H1 (cell line): ENCODE measurements around the gene OMP. TPM values are rescaled to one million over a fixed set of nuclear protein-coding genes. Genes with fewer than 3 reads are reported as not detected.

Experiments
- CHD2 ChIP-seq: IDR thresholded peaks from 2 replicates; pipeline ENCODE4 v1.6.1; 2012; ENCODE audit warnings: low read length, improper control_type of control experiment
- CHD7 ChIP-seq: fragments of 300-600 bp; sonication (generic); IDR thresholded peaks from 2 replicates; pipeline ENCODE4 v1.7.1; 2012; ENCODE audit warnings: low read length, moderate library complexity, mild to moderate bottlenecking, inconsistent platforms; ENCODE audit not compliant: insufficient replicate concordance
- E2F6 ChIP-seq: IDR thresholded peaks from 2 replicates; pipeline ENCODE4 v1.6.1; 2012; ENCODE audit warnings: inconsistent platforms
- HDAC2 ChIP-seq, 2 experiments: fragments of 300-600 bp in 1 of 2; sonication (generic) in 1 of 2; IDR thresholded peaks; 2 replicates each; pipeline ENCODE4 v1.6.1; 2011 to 2012; ENCODE audit warnings: low read depth in 2 of 2, low read length in 2 of 2, mild to moderate bottlenecking in 2 of 2, moderate library complexity in 2 of 2, borderline replicate concordance in 1 of 2, inconsistent platforms in 1 of 2
- RAD21 ChIP-seq, 2 experiments: IDR thresholded peaks in 1 of 2; conservative IDR thresholded peaks in 1 of 2; 2 replicates each; pipeline ENCODE4 v1.6.1; 2011; ENCODE audit warnings: low read depth in 2 of 2, low read length in 2 of 2, improper control_type of control experiment in 1 of 2, inconsistent platforms in 1 of 2, mild to moderate bottlenecking in 1 of 2, moderate library complexity in 1 of 2
- TCF12 ChIP-seq: IDR thresholded peaks from 2 replicates; pipeline ENCODE4 v1.6.1; 2011; ENCODE audit warnings: low read depth, mild to moderate bottlenecking, low read length
- polyA plus RNA-seq, 7 experiments: library from polyadenylated mRNA; depleted of rRNA in 3 of 7; stranded (reverse) in 5 of 7; unstranded in 2 of 7; fragments of >200 nt in 5 of 7; fragments of 200-250 nt in 2 of 7; gene quantifications; 1 replicate in 5 of 7; 2 replicates in 1 of 7; 4 replicates in 1 of 7; pipeline versions ENCODE4 v1.2.1 to v1.2.3, GENCODE V29; 2011 to 2013; ENCODE audit warnings: missing spikeins in 2 of 7, mixed read lengths in 2 of 7
- total RNA-seq: library from RNA; stranded (reverse); fragmentation: NEBNext Ultra II Directional; extraction: Animal tissue kit (Norgen Biotek cat#: 25700); gene quantifications from 2 replicates; pipeline ENCODE4 v1.2.1, GENCODE V29; 2021

Gene OMP
- total and polyA plus RNA-seq, 2 of the 8 experiments (the other 6 are each of a cell fraction or from before 2014, with no cell fraction given) = not detected

DNA sequence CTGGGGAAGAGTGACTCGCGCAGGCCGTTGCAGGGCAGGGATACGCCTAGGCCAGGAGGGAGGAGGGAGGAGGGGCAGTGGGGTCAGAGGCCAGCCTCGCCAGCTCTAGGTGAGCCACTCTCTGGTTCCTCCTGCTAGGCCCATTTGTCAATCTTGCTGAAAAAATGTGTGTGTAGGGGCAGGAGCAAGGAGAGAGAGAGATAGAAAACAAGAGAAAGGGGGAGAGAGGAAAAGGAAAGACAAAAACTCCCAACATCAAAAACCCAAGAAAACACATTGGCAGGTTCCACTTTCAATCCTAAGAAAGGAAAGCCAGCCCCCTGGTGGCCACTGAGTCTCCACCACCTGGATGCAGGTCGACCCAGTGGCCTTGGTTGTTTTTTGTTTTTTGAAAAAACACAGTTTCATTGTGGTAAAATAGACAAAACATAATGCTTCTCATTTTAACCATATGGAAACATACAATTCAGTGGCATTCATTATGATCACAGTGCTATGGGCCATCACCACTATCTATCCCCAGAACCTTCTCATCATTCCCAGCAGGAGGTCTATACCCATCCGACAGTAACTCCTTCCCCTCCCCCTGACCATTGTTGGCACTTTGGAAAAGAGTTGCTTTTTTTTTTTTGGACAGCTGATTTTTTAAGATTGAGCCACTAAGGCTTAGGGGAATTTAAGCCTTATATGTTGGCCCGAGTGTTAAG, 10.9 kb downstream of the OMP start (continued):
- no peak for TF ChIP-seq CHD7
- TF ChIP-seq TCF12 = no peak
- TF ChIP-seq RAD21 (IDR thresholded peaks at IDR 0.05 in 1 of 2, conservative IDR thresholded peaks at IDR 0.05 in 1 of 2; ENCODE audit: low read depth in 2 of 2, low read length in 2 of 2) = peak; percentile 47 to 50
- TF ChIP-seq HDAC2 (IDR thresholded peaks at IDR 0.05; ENCODE audit: borderline replicate concordance in 1 of 2, low read depth in 2 of 2, low read length in 2 of 2) = no peak
- TF ChIP-seq CHD2 = no peak
- TF ChIP-seq E2F6 = no peak
